GM12872 (cell line): ENCODE results near the gene OCA2.

ENCODE experiments used
- CTCF ChIP-seq: IDR thresholded peaks from 3 replicates; pipeline ENCODE4 v1.5.1; 2011; ENCODE audit warnings: low read depth, mild to moderate bottlenecking, low read length, moderate library complexity; ENCODE audit not compliant: insufficient read depth

OCA2 gene

GRCh38 chr15:27835233-27835939 is 263.7 kb downstream of the OCA2 start:
- TF ChIP-seq CTCF, result no peak

- TF ChIP-seq CTCF, result no peak
Observed at GRCh38 chr15:27834684-27835083, 264.4 kb downstream of the OCA2 start.

GRCh38 chr15:27833974-27834373 is 265.1 kb downstream of the OCA2 start:
- TF ChIP-seq CTCF, result no peak

- TF ChIP-seq CTCF, result no peak
Observed at GRCh38 chr15:27833178-27833577, 265.9 kb downstream of the OCA2 start.

- TF ChIP-seq CTCF, result no peak
Observed at GRCh38 chr15:27832237-27832596, 266.9 kb downstream of the OCA2 start.

GRCh38 chr15:27831384-27832236 is 267.5 kb downstream of the OCA2 start:
- no peak for TF ChIP-seq CTCF

- TF ChIP-seq CTCF, result no peak
Observed at GRCh38 chr15:27828746-27829145, 270.4 kb downstream of the OCA2 start.
